Lower lobe of right lung (tissue), 2 donors: Measurements from ENCODE around the gene WDR43. TPM values are rescaled to one million over a fixed set of nuclear protein-coding genes. Genes with fewer than 3 reads are reported as not detected.

Experiments
- ATAC-seq, 2 donors: fragments of 200-7000 bp; cut with Tn5 transposase; one replicate each; pipeline ENCODE4 v1.9.1; 2020 to 2022; ENCODE audit warnings: mild to moderate bottlenecking in 2 of 2, moderate library complexity in 2 of 2
- DNase-seq: peaks from one replicate; pipeline ENCODE4 v3.0.0-alpha.2; 2020
- H3K27ac ChIP-seq: fragments of 200-600 bp; one replicate; pipeline ENCODE4 v1.8.0; 2022
- H3K27me3 ChIP-seq: fragments of 200-600 bp; one replicate; pipeline ENCODE4 v1.8.0; 2022; ENCODE audit warnings: low read depth
- H3K36me3 ChIP-seq: fragments of 200-600 bp; one replicate; pipeline ENCODE4 v1.8.0; 2022; ENCODE audit warnings: mild to moderate bottlenecking
- H3K4me1 ChIP-seq: fragments of 200-600 bp; one replicate; pipeline ENCODE4 v1.8.0; 2022
- H3K4me3 ChIP-seq: fragments of 200-600 bp; one replicate; pipeline ENCODE4 v1.8.0; 2022; ENCODE audit warnings: mild to moderate bottlenecking
- H3K9me3 ChIP-seq: fragments of 200-600 bp; one replicate; pipeline ENCODE4 v1.8.0; 2022
- CTCF ChIP-seq: fragments of 200-600 bp; IDR thresholded peaks from one replicate; pipeline ENCODE4 v1.8.0; 2022; ENCODE audit warnings: antibody characterized with exemption, mild to moderate bottlenecking
- intact Hi-C: fragments of 100-400 bp; cut with DNase I; formaldehyde crosslinking; loops from one replicate; pipeline ENCODE4 v1.11.0; 2022
- total RNA-seq: library from RNA; stranded (reverse); fragmentation: NEBNext Ultra II Directional; extraction: Animal tissue kit (Norgen Biotek cat#: 25700); gene quantifications from one replicate; pipeline ENCODE4 v1.2.1, GENCODE V29; 2021
- donor health status: DM: no; HTN: yes; CAD: no; lungs with severe emphysema.

WDR43 gene
- total RNA-seq, 1 donor from 2014 or later: 27.9 TPM

GRCh38 chr2:28980368-28981015, 86.0 kb downstream of the WDR43 start:
- Histone ChIP-seq H3K4me3 (no peak overlapping the region), H3K27me3 (no peaks in the 10 kb centered on the region), H3K36me3 (no peaks in the 10 kb centered on the region), H3K27ac (peak overlapping the region; percentile 77), H3K4me1 (peaks cover 16% of the 10 kb centered on the region), H3K9me3 (no peaks in the 10 kb centered on the region)
- ATAC-seq (no peak), DNase-seq (no peak)
- no peak for TF ChIP-seq CTCF
- intact Hi-C loops: no loop called here

GRCh38 chr2:28981016-28981441, 86.6 kb downstream of the WDR43 start, which contains the start of gene TOGARAM2:
Gene TOGARAM2 (plus strand): TSS chr2:28981298. CDS start chr2:28994835, 13,537 bp downstream.
- Histone ChIP-seq H3K4me1 (peaks cover 16% of the 10 kb centered on the region), H3K9me3 (no peaks in the 10 kb centered on the region), H3K27me3 (no peaks in the 10 kb centered on the region), H3K36me3 (no peaks in the 10 kb centered on the region), H3K4me3 (no peak within 1 kb of the TSS), H3K27ac (peak within 1 kb of the TSS; percentile 77)
- TF ChIP-seq CTCF: no peak
- intact Hi-C loops: no loop called here
- DNase-seq (peak; percentile 62), ATAC-seq (peak; percentile 83 to 86)

- no peaks in the 10 kb centered on the region for H3K27me3 ChIP-seq
- no peaks in the 10 kb centered on the region for H3K36me3 ChIP-seq
- no peaks in the 10 kb centered on the region for H3K9me3 ChIP-seq
- no peak overlapping the region for H3K4me3 ChIP-seq
- peak overlapping the region; percentile 77 for H3K27ac ChIP-seq
- DNase-seq: no peak
- intact Hi-C loops: no loop called here
- H3K4me1 ChIP-seq: peaks cover 16% of the 10 kb centered on the region
- no peak for TF ChIP-seq CTCF
- ATAC-seq: peak; percentile 56 to 67
Observed at GRCh38 chr2:28981620-28982376, 87.3 kb downstream of the WDR43 start.

GRCh38 chr2:28982381-28982950, 88.0 kb downstream of the WDR43 start:
- H3K27me3 ChIP-seq: no peaks in the 10 kb centered on the region
- no peak for TF ChIP-seq CTCF

GRCh38 chr2:28986429-28986828, 92.0 kb downstream of the WDR43 start:
- no peaks in the 10 kb centered on the region for H3K27me3 ChIP-seq
- intact Hi-C loops: no loop called here
- ATAC-seq (peak in 1 of 2 donors; percentile 5), DNase-seq (no peak)
- H3K27ac ChIP-seq: no peak overlapping the region
- H3K36me3 ChIP-seq: no peaks in the 10 kb centered on the region
- no peak overlapping the region for H3K4me3 ChIP-seq
- TF ChIP-seq CTCF: no peak
- no peaks in the 10 kb centered on the region for H3K9me3 ChIP-seq
- peaks cover 11% of the 10 kb centered on the region for H3K4me1 ChIP-seq

More at GRCh38 chr2:28982381-28982950, 88.0 kb downstream of the WDR43 start:
- DNase-seq (no peak), ATAC-seq (no peak)
- Histone ChIP-seq H3K27ac (peak overlapping the region; percentile 77), H3K4me3 (no peak overlapping the region), H3K9me3 (no peaks in the 10 kb centered on the region), H3K36me3 (no peaks in the 10 kb centered on the region), H3K4me1 (peaks cover 16% of the 10 kb centered on the region)
- intact Hi-C loops: no loop called here
